Spleen (tissue), 7 donors: Measurements from ENCODE around the gene SEZ6L2.

ENCODE experiments used
- POLR2A ChIP-seq, 3 donors: fragments of 450-650 bp; IDR thresholded peaks; one replicate each; pipeline ENCODE4 v1.5.1; 2017; ENCODE audit warnings: antibody characterized with exemption in 3 of 3, mild to moderate bottlenecking in 1 of 3
- POLR2AphosphoS5 ChIP-seq, 3 donors: sonication (generic); formaldehyde crosslinking; IDR thresholded peaks; one replicate each; pipeline ENCODE4 v1.5.1; 2017; ENCODE audit warnings: antibody characterized with exemption in 3 of 3
- TF ChIP-seq, protein P1 (sequence below), 11 experiments: fragments of 200-600 bp in 7 of 11; fragments of 450-650 bp in 4 of 11; sonication (generic) in 4 of 11; IDR thresholded peaks in 8 of 11; conservative IDR thresholded peaks in 3 of 11; 1 replicate in 7 of 11; 2 replicates in 4 of 11; pipeline versions ENCODE4 v1.4.0 to v1.8.0; 2016 to 2021; ENCODE audit warnings: antibody characterized with exemption in 11 of 11, inconsistent platforms in 4 of 11, mild to moderate bottlenecking in 1 of 11
- donor health status: DM: no; HTN: no; CAD: no; lungs with moderate emphysema.
- donor health status: DM: no; HTN: no; CAD: no.
- donor health status: DM: no; HTN: no; CAD: no.

GRCh38 chr16:29821643-29822115 lies 77.7 kb downstream of the SEZ6L2 start:
- TF ChIP-seq, protein P1, sequence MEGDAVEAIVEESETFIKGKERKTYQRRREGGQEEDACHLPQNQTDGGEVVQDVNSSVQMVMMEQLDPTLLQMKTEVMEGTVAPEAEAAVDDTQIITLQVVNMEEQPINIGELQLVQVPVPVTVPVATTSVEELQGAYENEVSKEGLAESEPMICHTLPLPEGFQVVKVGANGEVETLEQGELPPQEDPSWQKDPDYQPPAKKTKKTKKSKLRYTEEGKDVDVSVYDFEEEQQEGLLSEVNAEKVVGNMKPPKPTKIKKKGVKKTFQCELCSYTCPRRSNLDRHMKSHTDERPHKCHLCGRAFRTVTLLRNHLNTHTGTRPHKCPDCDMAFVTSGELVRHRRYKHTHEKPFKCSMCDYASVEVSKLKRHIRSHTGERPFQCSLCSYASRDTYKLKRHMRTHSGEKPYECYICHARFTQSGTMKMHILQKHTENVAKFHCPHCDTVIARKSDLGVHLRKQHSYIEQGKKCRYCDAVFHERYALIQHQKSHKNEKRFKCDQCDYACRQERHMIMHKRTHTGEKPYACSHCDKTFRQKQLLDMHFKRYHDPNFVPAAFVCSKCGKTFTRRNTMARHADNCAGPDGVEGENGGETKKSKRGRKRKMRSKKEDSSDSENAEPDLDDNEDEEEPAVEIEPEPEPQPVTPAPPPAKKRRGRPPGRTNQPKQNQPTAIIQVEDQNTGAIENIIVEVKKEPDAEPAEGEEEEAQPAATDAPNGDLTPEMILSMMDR (IDR thresholded peaks at IDR 0.05 in 8 of 11, conservative IDR thresholded peaks at IDR 0.05 in 3 of 11), result no peak
- TF ChIP-seq POLR2A (IDR thresholded peaks at IDR 0.05) (no peak), POLR2AphosphoS5 (IDR thresholded peaks at IDR 0.05) (no peak)
